ENCODE data around the gene BMP8B.

The BMP8B gene

GRCh38 chr1:39722495-39722894 lies 66.2 kb downstream of the BMP8B start:
- no peak for DNase-seq (ENCODE audit: low read depth)

- DNase-seq (ENCODE audit: low read depth) = no peak
Measured at GRCh38 chr1:39721664-39722063, 67.0 kb downstream of the BMP8B start.

- DNase-seq (ENCODE audit: low read depth) = no peak
Measured at GRCh38 chr1:39720094-39720999, 68.3 kb downstream of the BMP8B start.

- DNase-seq (ENCODE audit: low read depth) = no peak
Measured at GRCh38 chr1:39717809-39718208, 70.9 kb downstream of the BMP8B start.

- no peak for DNase-seq (ENCODE audit: low read depth)
Measured at GRCh38 chr1:39713557-39713956, 75.1 kb downstream of the BMP8B start.

GRCh38 chr1:39711966-39712340 lies 76.7 kb downstream of the BMP8B start:
- DNase-seq (ENCODE audit: low read depth) = no peak

- DNase-seq (ENCODE audit: low read depth) = no peak
Measured at GRCh38 chr1:39711104-39711965, 77.3 kb downstream of the BMP8B start.

GRCh38 chr1:39707506-39707905 lies 81.2 kb downstream of the BMP8B start:
- DNase-seq (ENCODE audit: low read depth) = no peak

All from activated T-cell treated with anti-CD3 and anti-CD28 coated beads for 24 hours (primary cell).